ENCODE measurements around the gene LRCH1. TPM values are rescaled to one million over a fixed set of nuclear protein-coding genes. Genes with fewer than 3 reads are reported as not detected.

LRCH1 gene
- total and polyA plus RNA-seq, 8 donors: 2.0 to 10.5 (median 3.8) TPM

DNA sequence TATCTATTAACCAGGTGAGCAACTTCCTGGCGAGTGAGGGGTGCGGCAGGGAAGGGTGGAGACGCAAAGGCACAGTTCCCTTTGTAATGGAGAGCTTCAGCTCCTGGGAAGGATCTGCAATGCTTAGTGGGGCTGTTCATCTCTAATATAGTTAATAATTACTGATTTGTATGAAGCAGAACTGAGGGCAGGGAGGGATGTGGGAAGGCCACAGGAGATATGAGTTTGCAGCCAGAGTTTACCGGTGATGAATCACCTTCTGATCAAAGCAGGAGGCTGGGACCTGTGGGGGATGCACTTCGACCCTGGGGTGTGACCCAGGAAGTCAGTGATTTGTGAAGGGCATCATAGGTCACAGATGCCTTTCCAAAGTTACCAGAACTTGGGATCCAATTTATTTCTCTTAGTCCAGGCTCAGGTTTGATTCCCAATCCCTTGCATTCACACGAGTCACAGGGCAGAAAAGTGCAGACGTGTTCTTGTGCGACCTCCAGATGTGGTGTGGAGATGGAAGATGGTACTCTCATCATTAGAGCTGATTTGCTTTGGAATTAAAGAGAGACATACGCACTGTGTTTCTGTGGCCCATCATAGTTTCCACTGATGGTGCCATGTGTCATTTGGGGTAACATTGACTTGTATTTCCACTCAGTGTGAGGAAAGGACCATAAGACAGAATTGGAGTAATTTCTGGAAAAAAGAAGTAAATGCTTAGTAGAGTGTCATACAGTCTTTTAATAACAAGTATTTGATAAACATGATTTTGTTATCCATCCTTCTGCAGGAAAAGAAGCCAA, 55.0 kb downstream of the LRCH1 start:
- WGBS, 2 donors: 68 to 70% methylated on average over 9 of the region's 9 CpGs
- Histone ChIP-seq H3K9me3 (no peaks in the 10 kb centered on the region), H3K27ac (no peak overlapping the region), H3K4me3 (no peak overlapping the region), H3K4me1 (peaks cover 9 to 18% (median 17%) of the 10 kb centered on the region in 3 donors), H3K36me3 (no peaks in the 10 kb centered on the region), H3K27me3 (no peaks in the 10 kb centered on the region)
- no peak for DNase-seq
- intact Hi-C loops (cut with DNase I): no loop called here
- TF ChIP-seq, protein P1, sequence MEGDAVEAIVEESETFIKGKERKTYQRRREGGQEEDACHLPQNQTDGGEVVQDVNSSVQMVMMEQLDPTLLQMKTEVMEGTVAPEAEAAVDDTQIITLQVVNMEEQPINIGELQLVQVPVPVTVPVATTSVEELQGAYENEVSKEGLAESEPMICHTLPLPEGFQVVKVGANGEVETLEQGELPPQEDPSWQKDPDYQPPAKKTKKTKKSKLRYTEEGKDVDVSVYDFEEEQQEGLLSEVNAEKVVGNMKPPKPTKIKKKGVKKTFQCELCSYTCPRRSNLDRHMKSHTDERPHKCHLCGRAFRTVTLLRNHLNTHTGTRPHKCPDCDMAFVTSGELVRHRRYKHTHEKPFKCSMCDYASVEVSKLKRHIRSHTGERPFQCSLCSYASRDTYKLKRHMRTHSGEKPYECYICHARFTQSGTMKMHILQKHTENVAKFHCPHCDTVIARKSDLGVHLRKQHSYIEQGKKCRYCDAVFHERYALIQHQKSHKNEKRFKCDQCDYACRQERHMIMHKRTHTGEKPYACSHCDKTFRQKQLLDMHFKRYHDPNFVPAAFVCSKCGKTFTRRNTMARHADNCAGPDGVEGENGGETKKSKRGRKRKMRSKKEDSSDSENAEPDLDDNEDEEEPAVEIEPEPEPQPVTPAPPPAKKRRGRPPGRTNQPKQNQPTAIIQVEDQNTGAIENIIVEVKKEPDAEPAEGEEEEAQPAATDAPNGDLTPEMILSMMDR (IDR thresholded peaks at IDR 0.05): no peak
- no peak for FAIRE-seq
- peak in 3 of 4 donors; percentile 43 to 63 (median 60) for ATAC-seq

DNA sequence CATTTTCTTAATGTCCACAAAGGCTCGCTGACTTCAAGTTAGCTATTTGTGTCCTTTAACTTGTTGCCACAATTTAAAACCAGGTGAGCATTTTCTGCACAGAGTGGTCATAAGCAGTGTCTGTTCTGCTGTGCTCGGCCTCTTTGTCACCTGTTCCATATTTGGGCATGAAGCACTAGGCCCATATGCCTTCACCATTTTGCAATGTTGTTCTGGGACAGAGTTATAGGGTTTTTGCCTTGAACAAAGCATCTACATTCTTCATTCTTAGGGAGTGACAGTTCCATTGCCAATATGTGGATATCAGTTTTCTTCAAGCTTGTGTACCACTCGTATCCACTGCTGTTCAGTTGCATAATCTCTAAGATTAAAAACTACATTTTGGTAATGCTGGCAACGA, 56.1 kb downstream of the LRCH1 start:
- peaks cover 7 to 17% (median 15%) of the 10 kb centered on the region in 3 donors for H3K4me1 ChIP-seq
- ATAC-seq (no peak), DNase-seq (no peak), FAIRE-seq (no peak)
- WGBS, 2 donors: 73 to 85% methylated on average over 4 of the region's 4 CpGs
- no peaks in the 10 kb centered on the region for H3K36me3 ChIP-seq
- no peaks in the 10 kb centered on the region for H3K27me3 ChIP-seq
- intact Hi-C loops (cut with DNase I): no loop called here
- no peak overlapping the region for H3K27ac ChIP-seq
- H3K9me3 ChIP-seq: no peaks in the 10 kb centered on the region
- TF ChIP-seq, protein P1 (IDR thresholded peaks at IDR 0.05): no peak
- no peak overlapping the region for H3K4me3 ChIP-seq

DNA sequence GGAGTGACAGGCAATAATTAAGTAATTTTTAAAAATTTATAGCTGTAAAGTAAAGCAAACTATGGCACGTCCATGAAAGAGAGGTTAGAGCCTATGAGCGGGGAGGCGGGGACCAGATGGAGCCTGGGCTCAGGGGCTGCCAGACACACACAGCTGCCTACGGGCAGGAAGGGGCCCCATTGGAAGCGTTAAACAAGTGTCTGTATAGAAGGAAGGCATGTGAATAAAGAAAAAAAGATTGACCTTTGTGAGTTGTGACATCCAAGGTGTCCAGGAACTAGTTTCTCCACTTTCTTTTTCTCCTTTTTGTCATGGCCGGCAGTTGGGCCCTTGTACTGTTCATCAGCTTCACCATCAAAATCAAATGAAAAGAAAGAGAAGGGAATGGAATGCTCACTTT, 56.8 kb downstream of the LRCH1 start:
- Histone ChIP-seq H3K27ac (no peak overlapping the region), H3K4me3 (no peak overlapping the region), H3K9me3 (no peaks in the 10 kb centered on the region), H3K27me3 (no peaks in the 10 kb centered on the region), H3K4me1 (peaks cover under 1 to 10% (median 9%) of the 10 kb centered on the region in 3 donors), H3K36me3 (no peaks in the 10 kb centered on the region)
- WGBS, 2 donors: 88 to 94% methylated on average over 6 of the region's 6 CpGs
- DNase-seq (no peak), FAIRE-seq (no peak), ATAC-seq (no peak)
- TF ChIP-seq, protein P1 (IDR thresholded peaks at IDR 0.05): no peak
- intact Hi-C loops (cut with DNase I): no loop called here

DNA sequence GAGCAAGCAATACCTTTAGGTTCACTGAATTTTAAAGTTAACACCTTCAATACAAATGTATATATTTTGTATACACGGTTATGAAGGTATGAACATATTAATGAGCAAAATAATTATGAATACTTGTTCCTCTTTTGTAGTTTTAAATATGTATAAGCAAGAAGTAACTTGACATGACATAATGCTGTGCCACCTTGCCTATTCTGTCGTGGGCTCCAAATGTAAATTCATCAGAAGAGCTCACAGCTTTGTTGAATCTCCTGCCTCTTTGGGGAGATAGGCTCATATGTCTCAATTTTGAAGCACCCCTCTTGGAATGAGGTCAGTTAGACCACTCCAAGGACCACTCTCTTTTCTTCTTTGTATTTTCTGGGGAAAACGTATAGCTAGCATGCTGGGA, 59.3 kb downstream of the LRCH1 start:
- H3K36me3 ChIP-seq: no peaks in the 10 kb centered on the region
- peaks cover 0 to 10% (median 5%) of the 10 kb centered on the region in 3 donors for H3K4me1 ChIP-seq
- H3K27me3 ChIP-seq: no peaks in the 10 kb centered on the region
- H3K4me3 ChIP-seq: no peak overlapping the region
- intact Hi-C loops (cut with DNase I): no loop called here
- H3K9me3 ChIP-seq: no peaks in the 10 kb centered on the region
- no peak for DNase-seq
- FAIRE-seq: no peak
- 89 to 95% methylated on average over 3 of the region's 3 CpGs for WGBS, 2 donors
- no peak overlapping the region for H3K27ac ChIP-seq
- TF ChIP-seq, protein P1 (IDR thresholded peaks at IDR 0.05): no peak
- ATAC-seq: no peak

DNA sequence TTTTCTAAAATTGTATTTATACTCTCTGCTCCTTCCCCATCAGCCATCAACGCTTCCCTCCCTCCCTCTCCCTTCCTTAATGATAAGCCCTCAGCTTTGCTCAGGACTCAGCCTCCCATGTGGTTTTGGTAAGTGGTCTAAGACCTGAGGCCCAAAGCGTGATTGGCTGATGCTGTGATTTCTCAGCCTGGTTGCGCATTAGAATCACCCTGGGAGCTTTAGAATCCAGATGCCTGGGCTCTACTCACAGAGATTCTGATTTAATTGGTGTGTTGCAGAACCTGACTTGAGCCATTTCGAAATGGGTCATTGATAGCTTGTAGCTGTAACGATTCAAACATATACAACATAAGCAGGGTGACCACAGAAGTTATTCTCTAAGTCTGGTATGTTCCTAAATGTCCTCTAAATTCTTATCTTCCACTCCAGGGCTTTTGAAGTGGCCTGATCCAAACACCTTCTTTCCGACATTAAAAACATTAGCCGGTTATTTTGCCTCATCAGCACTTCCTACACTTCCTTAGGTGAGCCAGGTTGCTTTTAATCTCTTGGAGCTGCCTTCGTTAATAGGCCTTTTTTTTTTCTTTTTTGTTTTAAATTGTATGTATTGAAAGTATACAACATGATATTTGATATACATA, 60.6 kb downstream of the LRCH1 start:
- Histone ChIP-seq H3K4me3 (no peak overlapping the region), H3K4me1 (peaks cover 0 to 10% (median 5%) of the 10 kb centered on the region in 3 donors), H3K27ac (no peak overlapping the region), H3K9me3 (no peaks in the 10 kb centered on the region), H3K27me3 (no peaks in the 10 kb centered on the region), H3K36me3 (no peaks in the 10 kb centered on the region)
- DNase-seq (no peak), FAIRE-seq (no peak), ATAC-seq (no peak)
- intact Hi-C loops (cut with DNase I): no loop called here
- TF ChIP-seq, protein P1 (IDR thresholded peaks at IDR 0.05): no peak
- WGBS, 2 donors: 92 to 93% methylated on average over 8 of the region's 8 CpGs

All from pancreas (tissue), 10 donors.